T-cell (primary cell): ENCODE measurements around the gene ADAMTS17. TPM values are rescaled to one million over a fixed set of nuclear protein-coding genes. Genes with fewer than 3 reads are reported as not detected.

Experiments
- ATAC-seq, 4 experiments: fragments of 200-7000 bp in 3 of 4; fragments of 150-1000 bp in 1 of 4; cut with Tn5 transposase; replicated peaks in 1 of 4; 1 replicate in 3 of 4; 2 replicates in 1 of 4; pipeline ENCODE4 v1.10.0; 2021; ENCODE audit warnings: moderate library complexity in 3 of 4, mild to moderate bottlenecking in 2 of 4, moderate number of reproducible peaks in 1 of 4
- CTCF ChIA-PET, 2 donors: fragments of 300-600 bp; sonication (Branson Sonifier 250); formaldehyde crosslinking; loops; one replicate each; lab custom pipeline; 2022; ENCODE audit warnings: antibody characterized with exemption in 2 of 2; lab: Charles Lee
- POLR2A ChIA-PET, 2 donors: fragments of 300-600 bp; sonication (Branson Sonifier 250); formaldehyde crosslinking; loops; one replicate each; lab custom pipeline; 2022; ENCODE audit warnings: antibody characterized with exemption in 2 of 2; lab: Charles Lee
- DNase-seq, 35 experiments: peaks; one replicate each; pipeline versions ENCODE4 v3.0.0 to v3.0.0-alpha.2; 2013 to 2023
- H3K27ac ChIP-seq: one replicate; pipeline ENCODE4 v1.5.1; 2013; ENCODE audit warnings: low read length
- H3K27me3 ChIP-seq, 2 experiments: replicated peaks in 1 of 2; 1 replicate in 1 of 2; 2 replicates in 1 of 2; pipeline versions ENCODE4 v1.6.1 to v1.7.0; 2013; ENCODE audit warnings: low read length in 1 of 2, mixed read lengths in 1 of 2; ENCODE audit not compliant: control insufficient read depth in 2 of 2, insufficient read depth in 2 of 2; ENCODE audit errors: extremely low read depth in 1 of 2
- H3K36me3 ChIP-seq, 2 donors: 1 replicate in 1 of 2; 2 replicates in 1 of 2; pipeline versions ENCODE4 v1.6.1 to v1.7.0; 2013; ENCODE audit warnings: low read length in 1 of 2; ENCODE audit not compliant: control insufficient read depth in 2 of 2, insufficient read depth in 1 of 2; ENCODE audit errors: extremely low read depth in 1 of 2
- H3K4me1 ChIP-seq, 2 experiments: 1 replicate in 1 of 2; 2 replicates in 1 of 2; pipeline versions ENCODE4 v1.6.1 to v1.7.0; 2013; ENCODE audit warnings: low read length in 2 of 2, mixed read lengths in 1 of 2; ENCODE audit not compliant: insufficient read depth in 2 of 2, control insufficient read depth in 1 of 2; ENCODE audit errors: extremely low read depth in 1 of 2
- H3K4me3 ChIP-seq, 2 donors: 1 replicate in 1 of 2; 2 replicates in 1 of 2; pipeline versions ENCODE4 v1.5.1 to v1.7.0; 2013; ENCODE audit warnings: mild to moderate bottlenecking in 2 of 2, low read length in 1 of 2, moderate library complexity in 1 of 2; ENCODE audit not compliant: control insufficient read depth in 1 of 2; ENCODE audit errors: extremely low read depth in 1 of 2
- H3K9me3 ChIP-seq: 2 replicates; pipeline ENCODE4 v1.7.0; 2013
- H3K27ac Mint-ChIP-seq, 2 donors: one replicate each; pipeline ENCODE4 v1.8.0; 2020 to 2021; ENCODE audit warnings: mild to moderate bottlenecking in 2 of 2, mixed read lengths in 2 of 2
- H3K27me3 Mint-ChIP-seq, 2 donors: one replicate each; pipeline ENCODE4 v1.8.0; 2021 to 2022; ENCODE audit warnings: mixed read lengths in 2 of 2
- H3K36me3 Mint-ChIP-seq: one replicate; pipeline ENCODE4 v1.8.0; 2021; ENCODE audit warnings: mixed read lengths
- H3K4me1 Mint-ChIP-seq, 3 donors: one replicate each; pipeline ENCODE4 v1.8.0; 2020 to 2022; ENCODE audit warnings: mixed read lengths in 3 of 3, mild to moderate bottlenecking in 1 of 3
- H3K4me3 Mint-ChIP-seq, 3 donors: one replicate each; pipeline ENCODE4 v1.8.0; 2020 to 2022; ENCODE audit warnings: mild to moderate bottlenecking in 3 of 3, mixed read lengths in 3 of 3, moderate library complexity in 3 of 3
- H3K9me3 Mint-ChIP-seq, 3 donors: one replicate each; pipeline ENCODE4 v1.8.0; 2020 to 2022; ENCODE audit warnings: mixed read lengths in 3 of 3
- WGBS: methylation state at CpG from one replicate; pipeline ENCODE4 v1.1.5; 2013; ENCODE audit warnings: missing lambda C conversion rate; ENCODE audit not compliant: insufficient coverage; 5-methylcytosine and 5-hydroxymethylcytosine counted together
- total RNA-seq, 35 experiments: library from RNA in 6 of 35; stranded (reverse) in 6 of 35; fragments of 120-200 nt in 1 of 35; gene quantifications; one replicate each; pipeline versions ENCODE4 v1.2.1 to v1.2.4 and lab custom pipeline; 2013 to 2026

ADAMTS17 gene
- total RNA-seq, 5 donors from 2014 or later (not counting 1 experiment from before 2014, with no cell fraction given): 8.9 to 17.8 (median 11.6) TPM

- H3K4me3 ChIP-seq: no peak overlapping the region
- H3K27ac ChIP-seq: no peak overlapping the region
- no peaks in the 10 kb centered on the region for H3K36me3 ChIP-seq
- WGBS: 80% methylated on average over 1 of the region's 3 CpGs
- H3K9me3 ChIP-seq: no peaks in the 10 kb centered on the region
- Mint-ChIP-seq H3K36me3 (peaks cover 38% of the 10 kb centered on the region), H3K4me3 (no peak overlapping the region), H3K4me1 (peaks cover 0 to 1% (median 0%) of the 10 kb centered on the region in 3 donors), H3K27me3 (no peaks in the 10 kb centered on the region), H3K27ac (no peak overlapping the region), H3K9me3 (peaks cover 0 to 6% (median 0%) of the 10 kb centered on the region in 3 donors)
- H3K27me3 ChIP-seq: peaks cover 0 to 8% of the 10 kb centered on the region in 2 experiments
- ChIA-PET CTCF (no interaction called here), POLR2A (no interaction called here)
- peaks cover 0 to 5% of the 10 kb centered on the region in 2 experiments for H3K4me1 ChIP-seq
- ATAC-seq (no peak), DNase-seq (no peak)
Observed at GRCh38 chr15:99987701-99988100, 354.1 kb downstream of the ADAMTS17 start.

GRCh38 chr15:99987119-99987506, 354.7 kb downstream of the ADAMTS17 start:
- no peak for DNase-seq
- ChIA-PET CTCF (interaction anchor here in 1 of 2 donors (0.5 kb wide), 1 partner anchor 1340 kb away, joined by 3 read pairs; no protein-coding TSS in a partner anchor), POLR2A (no interaction called here)
- H3K27me3 ChIP-seq: peaks cover 0 to 8% of the 10 kb centered on the region in 2 experiments
- no peak for ATAC-seq
- H3K9me3 ChIP-seq: no peaks in the 10 kb centered on the region
- H3K27ac ChIP-seq: no peak overlapping the region
- peaks cover 0 to 6% (median 0%) of the 10 kb centered on the region in 3 donors for H3K9me3 Mint-ChIP-seq
- WGBS: 96% methylated on average over 5 of the region's 5 CpGs
- H3K36me3 ChIP-seq: no peaks in the 10 kb centered on the region
- peaks cover 0 to 1% (median 0%) of the 10 kb centered on the region in 3 donors for H3K4me1 Mint-ChIP-seq
- peaks cover 0 to 5% of the 10 kb centered on the region in 2 experiments for H3K4me1 ChIP-seq
- H3K4me3 Mint-ChIP-seq: no peak overlapping the region
- no peaks in the 10 kb centered on the region for H3K27me3 Mint-ChIP-seq
- H3K27ac Mint-ChIP-seq: no peak overlapping the region
- peaks cover 33% of the 10 kb centered on the region for H3K36me3 Mint-ChIP-seq
- H3K4me3 ChIP-seq: no peak overlapping the region

GRCh38 chr15:99986297-99987118, 355.3 kb downstream of the ADAMTS17 start:
- Histone ChIP-seq H3K4me3 (no peak overlapping the region), H3K4me1 (peaks cover 0 to 5% of the 10 kb centered on the region in 2 experiments), H3K36me3 (no peaks in the 10 kb centered on the region), H3K9me3 (no peaks in the 10 kb centered on the region), H3K27me3 (peaks cover 0 to 8% of the 10 kb centered on the region in 2 experiments), H3K27ac (no peak overlapping the region)
- Mint-ChIP-seq H3K27me3 (no peaks in the 10 kb centered on the region), H3K9me3 (peaks cover 0 to 6% (median 0%) of the 10 kb centered on the region in 3 donors), H3K36me3 (peaks cover 27% of the 10 kb centered on the region), H3K4me3 (no peak overlapping the region), H3K4me1 (peaks cover 0 to 1% (median 0%) of the 10 kb centered on the region in 3 donors), H3K27ac (no peak overlapping the region)
- ChIA-PET POLR2A (no interaction called here), CTCF (interaction anchor here in 1 of 2 donors (0.5 kb wide), 1 partner anchor 1340 kb away, joined by 3 read pairs; no protein-coding TSS in a partner anchor)
- WGBS: 70% methylated on average over 6 of the region's 9 CpGs
- DNase-seq (no peak), ATAC-seq (no peak)

- Histone ChIP-seq H3K4me3 (no peak overlapping the region), H3K36me3 (no peaks in the 10 kb centered on the region), H3K4me1 (peaks cover 0 to 5% of the 10 kb centered on the region in 2 experiments), H3K27ac (no peak overlapping the region), H3K9me3 (no peaks in the 10 kb centered on the region), H3K27me3 (peaks cover 0 to 8% of the 10 kb centered on the region in 2 experiments)
- H3K9me3 Mint-ChIP-seq: peaks cover 0 to 6% (median 0%) of the 10 kb centered on the region in 3 donors
- 96% methylated on average over 4 of the region's 4 CpGs for WGBS
- H3K27me3 Mint-ChIP-seq: no peaks in the 10 kb centered on the region
- peaks cover 0 to 1% (median 0%) of the 10 kb centered on the region in 3 donors for H3K4me1 Mint-ChIP-seq
- H3K4me3 Mint-ChIP-seq: no peak overlapping the region
- ATAC-seq: no peak
- H3K27ac Mint-ChIP-seq: no peak overlapping the region
- ChIA-PET POLR2A (no interaction called here), CTCF (no interaction called here)
- DNase-seq: no peak
- peaks cover 24% of the 10 kb centered on the region for H3K36me3 Mint-ChIP-seq
Observed at GRCh38 chr15:99985878-99986277, 355.9 kb downstream of the ADAMTS17 start.

GRCh38 chr15:99984491-99985243, 357.1 kb downstream of the ADAMTS17 start:
- Histone ChIP-seq H3K4me3 (no peak overlapping the region), H3K27me3 (peaks cover 0 to 8% of the 10 kb centered on the region in 2 experiments), H3K9me3 (no peaks in the 10 kb centered on the region), H3K27ac (no peak overlapping the region), H3K36me3 (no peaks in the 10 kb centered on the region), H3K4me1 (peaks cover 0 to 5% of the 10 kb centered on the region in 2 experiments)
- H3K9me3 Mint-ChIP-seq: peaks cover 0 to 6% (median 0%) of the 10 kb centered on the region in 3 donors
- CTCF ChIA-PET: interaction anchor here in 1 of 2 donors (0.6 kb wide), 1 partner anchor 355 kb away, joined by 6 read pairs; no protein-coding TSS in a partner anchor
- peaks cover 0 to 1% (median 0%) of the 10 kb centered on the region in 3 donors for H3K4me1 Mint-ChIP-seq
- 92% methylated on average over 9 of the region's 18 CpGs for WGBS
- H3K27me3 Mint-ChIP-seq: no peaks in the 10 kb centered on the region
- no peak overlapping the region for H3K4me3 Mint-ChIP-seq
- H3K36me3 Mint-ChIP-seq: peaks cover 20% of the 10 kb centered on the region
- no peak for DNase-seq
- POLR2A ChIA-PET: no interaction called here
- no peak for ATAC-seq
- no peak overlapping the region for H3K27ac Mint-ChIP-seq

GRCh38 chr15:99983886-99984286, 357.9 kb downstream of the ADAMTS17 start:
- CTCF ChIA-PET: no interaction called here
- H3K27me3 ChIP-seq: peaks cover 0 to 8% of the 10 kb centered on the region in 2 experiments
- no peaks in the 10 kb centered on the region for H3K36me3 ChIP-seq
- Mint-ChIP-seq H3K27ac (no peak overlapping the region), H3K9me3 (peaks cover 0 to 6% (median 0%) of the 10 kb centered on the region in 3 donors), H3K36me3 (peaks cover 16% of the 10 kb centered on the region), H3K27me3 (no peaks in the 10 kb centered on the region), H3K4me3 (no peak overlapping the region), H3K4me1 (peaks cover 0 to 1% (median 0%) of the 10 kb centered on the region in 3 donors)
- no peak for ATAC-seq
- WGBS: 28% methylated on average over 14 of the region's 17 CpGs
- H3K4me1 ChIP-seq: peaks cover 0 to 5% of the 10 kb centered on the region in 2 experiments
- no peaks in the 10 kb centered on the region for H3K9me3 ChIP-seq
- no peak for DNase-seq
- H3K27ac ChIP-seq: no peak overlapping the region
- H3K4me3 ChIP-seq: no peak overlapping the region
- POLR2A ChIA-PET: interaction anchor here in 1 of 2 donors (0.6 kb wide), 1 partner anchor 13 kb away, joined by 5 read pairs; no protein-coding TSS in a partner anchor
